Liver (tissue), 9 donors: ENCODE data around the gene HOXA4. TPM values are rescaled to one million over a fixed set of nuclear protein-coding genes. Genes with fewer than 3 reads are reported as not detected.

Experiments used
- DNase-seq: peaks from one replicate; pipeline ENCODE4 v3.0.0-alpha.2; 2017; ENCODE audit warnings: low spot score
- H3K27ac ChIP-seq, 2 donors: one replicate each; pipeline ENCODE4 v1.7.0; 2013; ENCODE audit warnings: inconsistent platforms in 2 of 2, low read length in 2 of 2, control low read depth in 1 of 2, low read depth in 1 of 2, mild to moderate bottlenecking in 1 of 2
- H3K27me3 ChIP-seq, 4 donors: one replicate each; pipeline versions ENCODE4 v1.6.1 to v1.7.0; 2013; ENCODE audit warnings: low read length in 3 of 4, inconsistent platforms in 1 of 4, mild to moderate bottlenecking in 1 of 4, moderate library complexity in 1 of 4; ENCODE audit not compliant: control insufficient read depth in 4 of 4, insufficient read depth in 4 of 4
- H3K36me3 ChIP-seq, 4 donors: one replicate each; pipeline versions ENCODE4 v1.6.1 to v1.7.0; 2013; ENCODE audit warnings: low read length in 3 of 4, mild to moderate bottlenecking in 3 of 4, low read depth in 1 of 4, moderate library complexity in 1 of 4; ENCODE audit not compliant: control insufficient read depth in 4 of 4, insufficient read depth in 3 of 4
- H3K4me1 ChIP-seq, 4 donors: one replicate each; pipeline versions ENCODE4 v1.6.1 to v1.7.0; 2013; ENCODE audit warnings: low read length in 3 of 4, mild to moderate bottlenecking in 3 of 4, moderate library complexity in 1 of 4; ENCODE audit not compliant: control insufficient read depth in 4 of 4, insufficient read depth in 4 of 4
- H3K4me3 ChIP-seq, 3 donors: one replicate each; pipeline versions ENCODE4 v1.6.1 to v1.7.0; 2013; ENCODE audit warnings: low read length in 3 of 3, control low read depth in 1 of 3, low read depth in 1 of 3, mild to moderate bottlenecking in 1 of 3
- H3K9ac ChIP-seq, 2 donors: one replicate each; pipeline ENCODE4 v1.7.0; 2013; ENCODE audit warnings: low read length in 2 of 2, mild to moderate bottlenecking in 2 of 2, moderate library complexity in 2 of 2, control low read depth in 1 of 2, low read depth in 1 of 2
- H3K9me3 ChIP-seq, 4 donors: one replicate each; pipeline versions ENCODE4 v1.6.1 to v1.7.0; 2013; ENCODE audit warnings: low read length in 3 of 4; ENCODE audit not compliant: control insufficient read depth in 4 of 4
- FOXA1 ChIP-seq: IDR thresholded peaks from 2 replicates; pipeline ENCODE4 v1.6.1; 2016; ENCODE audit warnings: antibody characterized with exemption
- FOXA2 ChIP-seq: IDR thresholded peaks from 2 replicates; pipeline ENCODE4 v1.6.1; 2016; ENCODE audit warnings: antibody characterized with exemption
- GABPA ChIP-seq, 2 donors: IDR thresholded peaks in 1 of 2; conservative IDR thresholded peaks in 1 of 2; 2 replicates each; pipeline ENCODE4 v1.6.1; 2016; ENCODE audit warnings: antibody characterized with exemption in 2 of 2, mild to moderate bottlenecking in 1 of 2, moderate library complexity in 1 of 2
- HNF4A ChIP-seq, 2 donors: conservative IDR thresholded peaks; 2 replicates each; pipeline ENCODE4 v1.6.1; 2016; ENCODE audit warnings: antibody characterized with exemption in 2 of 2, mild to moderate bottlenecking in 2 of 2
- HNF4G ChIP-seq: IDR thresholded peaks from 2 replicates; pipeline ENCODE4 v1.6.1; 2016; ENCODE audit warnings: antibody characterized with exemption
- JUND ChIP-seq, 2 donors: IDR thresholded peaks; 2 replicates each; pipeline ENCODE4 v1.6.1; 2016; ENCODE audit warnings: antibody characterized with exemption in 2 of 2
- NR2F2 ChIP-seq: IDR thresholded peaks from 2 replicates; pipeline ENCODE4 v1.6.1; 2016; ENCODE audit warnings: antibody characterized with exemption
- RAD21 ChIP-seq, 2 donors: IDR thresholded peaks; 2 replicates each; pipeline ENCODE4 v1.6.1; 2016; ENCODE audit warnings: antibody characterized with exemption in 2 of 2, mild to moderate bottlenecking in 2 of 2
- RXRA ChIP-seq, 2 donors: IDR thresholded peaks; 2 replicates each; pipeline ENCODE4 v1.6.1; 2017 to 2018; ENCODE audit warnings: antibody characterized with exemption in 2 of 2, mild to moderate bottlenecking in 1 of 2
- SP1 ChIP-seq: IDR thresholded peaks from 2 replicates; pipeline ENCODE4 v1.6.1; 2018; ENCODE audit warnings: antibody characterized with exemption, mild to moderate bottlenecking
- TAF1 ChIP-seq: conservative IDR thresholded peaks from 2 replicates; pipeline ENCODE4 v1.6.1; 2016; ENCODE audit warnings: antibody characterized with exemption, mild to moderate bottlenecking
- YY1 ChIP-seq: IDR thresholded peaks from 2 replicates; pipeline ENCODE4 v1.6.1; 2016; ENCODE audit warnings: antibody characterized with exemption, mild to moderate bottlenecking
- WGBS: extraction: QIAGEN DNeasy Blood & Tissue Kit; methylation state at CpG from one replicate; pipeline ENCODE4 v1.1.7; 2013; 5-methylcytosine and 5-hydroxymethylcytosine counted together
- polyA plus RNA-seq, 2 donors: library from polyadenylated mRNA; stranded (reverse) in 1 of 2; unstranded in 1 of 2; fragments of 200-250 nt in 1 of 2; fragments of >200 nt in 1 of 2; fragmentation: Nextera tagmentation in 1 of 2; extraction: Ambion mirVana in 1 of 2; gene quantifications; one replicate each; pipeline versions ENCODE4 v1.2.1 to v1.2.3, GENCODE V29; 2013 to 2015
- total RNA-seq, 2 donors: library from RNA; depleted of rRNA; stranded (reverse); fragments of >200 nt; gene quantifications; one replicate each; pipeline ENCODE4 v1.2.3, GENCODE V29; 2014
- TF ChIP-seq, protein P1 (sequence below): IDR thresholded peaks from 2 replicates; pipeline ENCODE4 v1.6.1; 2016; ENCODE audit warnings: antibody characterized with exemption, mild to moderate bottlenecking
- TF ChIP-seq, protein P2 (sequence below): fragments of 150-350 bp; IDR thresholded peaks from 2 replicates; pipeline ENCODE4 v1.5.1; 2017; ENCODE audit warnings: improper control_type of control experiment, low read depth, low read length; ENCODE audit not compliant: missing input control
- TF ChIP-seq, protein P3 (sequence below): IDR thresholded peaks from 2 replicates; pipeline ENCODE4 v1.6.1; 2016; ENCODE audit warnings: antibody characterized with exemption
- TF ChIP-seq, protein P4 (sequence below): IDR thresholded peaks from 2 replicates; pipeline ENCODE4 v1.6.1; 2016; ENCODE audit warnings: antibody characterized with exemption
- TF ChIP-seq, protein P5 (sequence below): IDR thresholded peaks from 2 replicates; pipeline ENCODE4 v1.6.1; 2016; ENCODE audit warnings: antibody characterized with exemption
- donor health status: healthy.
- donor health status: healthy.
- donor health status: healthy.
- donor health status: healthy.
- donor health status: healthy.

The HOXA4 gene
- total and polyA plus RNA-seq, 4 donors: 0.17 to 1.1 (median 0.30) TPM

DNA sequence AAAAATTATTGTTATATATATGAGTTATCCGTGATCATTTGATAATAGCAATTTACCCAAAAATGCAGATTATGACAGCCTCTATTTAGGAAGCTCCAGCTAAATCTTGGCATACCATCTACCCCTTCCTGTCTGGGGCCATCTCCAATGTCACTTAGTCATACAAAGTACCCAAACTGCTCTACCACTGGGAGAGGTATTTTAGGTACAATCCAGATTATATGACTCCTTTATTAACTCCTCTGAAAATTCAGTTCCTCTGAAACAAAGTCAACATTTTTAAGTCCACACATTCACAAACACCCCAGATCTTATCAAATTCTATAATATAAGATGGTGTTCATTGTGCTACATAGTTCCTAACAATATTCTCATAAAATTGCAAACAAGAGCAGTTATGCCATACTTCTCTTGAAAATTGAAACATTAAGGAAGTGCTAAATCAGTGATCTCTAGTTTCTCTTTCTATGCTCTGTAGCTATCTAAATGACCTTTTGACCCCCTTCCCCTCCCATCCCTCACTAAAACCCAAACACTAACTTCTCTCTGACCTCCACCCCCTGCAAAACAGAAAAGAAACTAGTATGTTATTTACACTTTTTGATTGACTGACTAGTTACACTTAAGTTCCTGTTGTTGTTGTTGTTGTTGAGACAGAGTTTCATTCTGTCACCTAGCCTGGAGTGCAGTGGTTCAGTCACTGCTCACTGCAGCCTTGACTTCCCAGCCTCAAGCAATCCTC, 51.2 kb downstream of the HOXA4 start:
- Histone ChIP-seq H3K4me1 (no peaks in the 10 kb centered on the region), H3K27ac (no peak overlapping the region), H3K36me3 (no peaks in the 10 kb centered on the region), H3K9ac (no peak overlapping the region), H3K9me3 (peaks cover 0 to 9% (median 1%) of the 10 kb centered on the region in 4 donors), H3K4me3 (no peak overlapping the region), H3K27me3 (peaks cover 0 to 3% (median 1%) of the 10 kb centered on the region in 4 donors)
- 93% methylated on average over 1 of the region's 1 CpG for WGBS
- no peak for TF ChIP-seq TAF1
- TF ChIP-seq NR2F2: no peak
- no peak for TF ChIP-seq RXRA (IDR thresholded peaks at IDR 0.05)
- TF ChIP-seq, protein P1, sequence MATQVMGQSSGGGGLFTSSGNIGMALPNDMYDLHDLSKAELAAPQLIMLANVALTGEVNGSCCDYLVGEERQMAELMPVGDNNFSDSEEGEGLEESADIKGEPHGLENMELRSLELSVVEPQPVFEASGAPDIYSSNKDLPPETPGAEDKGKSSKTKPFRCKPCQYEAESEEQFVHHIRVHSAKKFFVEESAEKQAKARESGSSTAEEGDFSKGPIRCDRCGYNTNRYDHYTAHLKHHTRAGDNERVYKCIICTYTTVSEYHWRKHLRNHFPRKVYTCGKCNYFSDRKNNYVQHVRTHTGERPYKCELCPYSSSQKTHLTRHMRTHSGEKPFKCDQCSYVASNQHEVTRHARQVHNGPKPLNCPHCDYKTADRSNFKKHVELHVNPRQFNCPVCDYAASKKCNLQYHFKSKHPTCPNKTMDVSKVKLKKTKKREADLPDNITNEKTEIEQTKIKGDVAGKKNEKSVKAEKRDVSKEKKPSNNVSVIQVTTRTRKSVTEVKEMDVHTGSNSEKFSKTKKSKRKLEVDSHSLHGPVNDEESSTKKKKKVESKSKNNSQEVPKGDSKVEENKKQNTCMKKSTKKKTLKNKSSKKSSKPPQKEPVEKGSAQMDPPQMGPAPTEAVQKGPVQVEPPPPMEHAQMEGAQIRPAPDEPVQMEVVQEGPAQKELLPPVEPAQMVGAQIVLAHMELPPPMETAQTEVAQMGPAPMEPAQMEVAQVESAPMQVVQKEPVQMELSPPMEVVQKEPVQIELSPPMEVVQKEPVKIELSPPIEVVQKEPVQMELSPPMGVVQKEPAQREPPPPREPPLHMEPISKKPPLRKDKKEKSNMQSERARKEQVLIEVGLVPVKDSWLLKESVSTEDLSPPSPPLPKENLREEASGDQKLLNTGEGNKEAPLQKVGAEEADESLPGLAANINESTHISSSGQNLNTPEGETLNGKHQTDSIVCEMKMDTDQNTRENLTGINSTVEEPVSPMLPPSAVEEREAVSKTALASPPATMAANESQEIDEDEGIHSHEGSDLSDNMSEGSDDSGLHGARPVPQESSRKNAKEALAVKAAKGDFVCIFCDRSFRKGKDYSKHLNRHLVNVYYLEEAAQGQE: no peak
- no peak for TF ChIP-seq FOXA1
- TF ChIP-seq FOXA2: no peak
- TF ChIP-seq SP1: no peak
- no peak for TF ChIP-seq HNF4G
- no peak for TF ChIP-seq RAD21 (IDR thresholded peaks at IDR 0.05)
- TF ChIP-seq JUND (IDR thresholded peaks at IDR 0.05): no peak
- TF ChIP-seq, protein P2, sequence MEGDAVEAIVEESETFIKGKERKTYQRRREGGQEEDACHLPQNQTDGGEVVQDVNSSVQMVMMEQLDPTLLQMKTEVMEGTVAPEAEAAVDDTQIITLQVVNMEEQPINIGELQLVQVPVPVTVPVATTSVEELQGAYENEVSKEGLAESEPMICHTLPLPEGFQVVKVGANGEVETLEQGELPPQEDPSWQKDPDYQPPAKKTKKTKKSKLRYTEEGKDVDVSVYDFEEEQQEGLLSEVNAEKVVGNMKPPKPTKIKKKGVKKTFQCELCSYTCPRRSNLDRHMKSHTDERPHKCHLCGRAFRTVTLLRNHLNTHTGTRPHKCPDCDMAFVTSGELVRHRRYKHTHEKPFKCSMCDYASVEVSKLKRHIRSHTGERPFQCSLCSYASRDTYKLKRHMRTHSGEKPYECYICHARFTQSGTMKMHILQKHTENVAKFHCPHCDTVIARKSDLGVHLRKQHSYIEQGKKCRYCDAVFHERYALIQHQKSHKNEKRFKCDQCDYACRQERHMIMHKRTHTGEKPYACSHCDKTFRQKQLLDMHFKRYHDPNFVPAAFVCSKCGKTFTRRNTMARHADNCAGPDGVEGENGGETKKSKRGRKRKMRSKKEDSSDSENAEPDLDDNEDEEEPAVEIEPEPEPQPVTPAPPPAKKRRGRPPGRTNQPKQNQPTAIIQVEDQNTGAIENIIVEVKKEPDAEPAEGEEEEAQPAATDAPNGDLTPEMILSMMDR: no peak
- no peak for TF ChIP-seq HNF4A (conservative IDR thresholded peaks at IDR 0.05)
- no peak for TF ChIP-seq GABPA (IDR thresholded peaks at IDR 0.05 in 1 of 2, conservative IDR thresholded peaks at IDR 0.05 in 1 of 2)
- TF ChIP-seq, protein P3, sequence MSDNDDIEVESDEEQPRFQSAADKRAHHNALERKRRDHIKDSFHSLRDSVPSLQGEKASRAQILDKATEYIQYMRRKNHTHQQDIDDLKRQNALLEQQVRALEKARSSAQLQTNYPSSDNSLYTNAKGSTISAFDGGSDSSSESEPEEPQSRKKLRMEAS: no peak
- DNase-seq: no peak

DNA sequence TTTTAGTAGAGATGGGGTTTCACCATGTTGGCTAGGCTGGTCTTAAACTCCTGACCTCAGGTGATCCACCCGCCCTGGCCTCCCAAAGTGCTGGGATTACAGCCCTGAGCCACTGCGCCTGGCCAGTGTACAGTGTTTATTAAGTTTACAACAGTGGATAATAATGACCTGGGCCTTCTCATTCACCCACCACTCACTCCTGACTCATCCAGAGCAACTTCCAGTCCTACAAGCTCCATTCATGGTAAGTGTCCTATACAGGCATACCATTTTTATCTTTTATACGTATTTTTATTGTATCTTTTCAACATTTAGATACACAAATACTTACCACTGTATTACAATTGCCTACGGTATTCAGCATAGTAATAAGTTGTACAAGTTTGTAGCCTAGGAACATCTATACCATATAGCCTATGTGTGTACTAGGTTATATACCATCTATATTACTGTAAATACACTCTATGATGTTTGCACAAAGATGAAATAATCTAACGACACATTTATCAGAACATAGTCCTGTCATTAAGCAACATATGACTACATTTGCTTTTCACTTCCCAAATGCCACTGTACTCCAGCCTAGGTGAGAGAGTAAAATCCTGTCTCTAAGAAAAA, 51.8 kb downstream of the HOXA4 start:
- Histone ChIP-seq H3K36me3 (no peaks in the 10 kb centered on the region), H3K9me3 (peaks cover 0 to 9% (median 1%) of the 10 kb centered on the region in 4 donors), H3K9ac (no peak overlapping the region), H3K27ac (no peak overlapping the region), H3K4me1 (no peaks in the 10 kb centered on the region), H3K27me3 (peaks cover 0 to 3% (median 1%) of the 10 kb centered on the region in 4 donors), H3K4me3 (no peak overlapping the region)
- 86% methylated on average over 5 of the region's 5 CpGs for WGBS
- no peak for DNase-seq
- TF ChIP-seq, protein P1: no peak
- TF ChIP-seq GABPA (IDR thresholded peaks at IDR 0.05 in 1 of 2, conservative IDR thresholded peaks at IDR 0.05 in 1 of 2) (no peak), RAD21 (IDR thresholded peaks at IDR 0.05) (no peak), TAF1 (no peak), RXRA (IDR thresholded peaks at IDR 0.05) (no peak), HNF4G (no peak), NR2F2 (no peak), HNF4A (conservative IDR thresholded peaks at IDR 0.05) (no peak), FOXA2 (no peak), YY1 (no peak), SP1 (no peak)
- TF ChIP-seq, protein P4, sequence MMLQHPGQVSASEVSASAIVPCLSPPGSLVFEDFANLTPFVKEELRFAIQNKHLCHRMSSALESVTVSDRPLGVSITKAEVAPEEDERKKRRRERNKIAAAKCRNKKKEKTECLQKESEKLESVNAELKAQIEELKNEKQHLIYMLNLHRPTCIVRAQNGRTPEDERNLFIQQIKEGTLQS: no peak
- TF ChIP-seq, protein P5, sequence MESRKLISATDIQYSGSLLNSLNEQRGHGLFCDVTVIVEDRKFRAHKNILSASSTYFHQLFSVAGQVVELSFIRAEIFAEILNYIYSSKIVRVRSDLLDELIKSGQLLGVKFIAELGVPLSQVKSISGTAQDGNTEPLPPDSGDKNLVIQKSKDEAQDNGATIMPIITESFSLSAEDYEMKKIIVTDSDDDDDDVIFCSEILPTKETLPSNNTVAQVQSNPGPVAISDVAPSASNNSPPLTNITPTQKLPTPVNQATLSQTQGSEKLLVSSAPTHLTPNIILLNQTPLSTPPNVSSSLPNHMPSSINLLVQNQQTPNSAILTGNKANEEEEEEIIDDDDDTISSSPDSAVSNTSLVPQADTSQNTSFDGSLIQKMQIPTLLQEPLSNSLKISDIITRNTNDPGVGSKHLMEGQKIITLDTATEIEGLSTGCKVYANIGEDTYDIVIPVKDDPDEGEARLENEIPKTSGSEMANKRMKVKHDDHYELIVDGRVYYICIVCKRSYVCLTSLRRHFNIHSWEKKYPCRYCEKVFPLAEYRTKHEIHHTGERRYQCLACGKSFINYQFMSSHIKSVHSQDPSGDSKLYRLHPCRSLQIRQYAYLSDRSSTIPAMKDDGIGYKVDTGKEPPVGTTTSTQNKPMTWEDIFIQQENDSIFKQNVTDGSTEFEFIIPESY: no peak
